GM21515 (cell line): ENCODE measurements around the gene MGMT.

Source experiments
- ATAC-seq: cut with Tn5 transposase; IDR thresholded peaks from one replicate; pipeline ENCODE4 v1.9.1; 2021; ENCODE audit not compliant: unreplicated experiment

Gene MGMT

DNA sequence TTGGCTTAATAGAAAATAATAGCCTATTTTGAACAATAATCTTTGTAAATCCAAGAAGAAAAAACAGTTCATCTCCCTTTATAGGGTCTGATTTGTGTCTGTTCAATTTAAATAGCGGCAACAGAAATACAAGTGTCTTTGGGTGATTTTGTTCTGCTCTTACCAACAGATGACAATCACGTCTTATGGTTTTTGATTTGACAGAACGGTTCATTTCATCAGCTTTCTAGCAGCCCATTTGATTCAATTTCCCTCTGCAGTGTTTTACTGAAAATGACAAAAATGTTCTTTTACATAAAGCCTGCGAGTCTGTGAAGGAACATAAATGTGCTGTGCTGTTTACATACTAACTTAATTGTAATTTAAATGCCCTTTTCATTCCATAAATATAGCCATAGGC is 180.5 kb downstream of the MGMT start:
- no peak for ATAC-seq

DNA sequence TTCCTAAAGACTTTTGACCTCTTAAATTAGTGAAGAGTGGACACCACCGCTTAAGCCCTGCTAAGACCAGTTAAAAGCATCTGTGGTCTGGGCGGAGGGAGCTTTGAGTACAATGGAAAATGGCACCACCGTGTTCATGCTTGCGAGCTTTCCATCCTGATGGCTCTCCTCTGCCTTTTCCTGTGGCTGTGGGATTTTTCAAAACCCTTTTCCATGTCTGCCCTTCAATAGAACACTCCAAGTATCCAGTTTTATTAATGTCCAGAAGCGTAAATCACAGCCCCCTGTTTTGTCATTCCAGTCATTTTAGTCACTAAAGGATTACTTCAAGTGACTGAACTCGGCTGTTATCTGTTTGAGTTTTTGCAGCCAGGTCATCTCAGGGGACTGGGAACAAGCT is 181.8 kb downstream of the MGMT start:
- no peak for ATAC-seq

DNA sequence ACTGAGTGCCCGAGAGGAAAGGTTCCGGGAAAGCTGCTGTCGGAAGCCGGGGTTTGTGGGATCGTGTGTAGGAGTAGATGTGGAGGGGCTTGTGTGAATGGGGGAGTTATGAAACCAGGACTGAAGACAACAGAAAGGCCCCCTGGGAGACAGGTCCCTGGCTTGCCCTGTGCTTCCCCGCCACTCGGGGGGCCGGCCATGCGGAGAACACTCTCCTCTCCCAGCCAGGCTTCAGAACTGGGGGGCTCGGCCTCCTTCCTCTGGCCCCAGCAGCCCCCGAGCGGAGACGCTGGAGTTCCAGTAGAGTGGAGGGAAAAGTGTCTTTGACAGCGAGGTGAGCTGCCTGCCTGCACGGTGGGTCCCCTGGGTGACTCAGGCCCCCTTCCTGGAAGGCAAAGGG is 185.0 kb downstream of the MGMT start:
- ATAC-seq = no peak

DNA sequence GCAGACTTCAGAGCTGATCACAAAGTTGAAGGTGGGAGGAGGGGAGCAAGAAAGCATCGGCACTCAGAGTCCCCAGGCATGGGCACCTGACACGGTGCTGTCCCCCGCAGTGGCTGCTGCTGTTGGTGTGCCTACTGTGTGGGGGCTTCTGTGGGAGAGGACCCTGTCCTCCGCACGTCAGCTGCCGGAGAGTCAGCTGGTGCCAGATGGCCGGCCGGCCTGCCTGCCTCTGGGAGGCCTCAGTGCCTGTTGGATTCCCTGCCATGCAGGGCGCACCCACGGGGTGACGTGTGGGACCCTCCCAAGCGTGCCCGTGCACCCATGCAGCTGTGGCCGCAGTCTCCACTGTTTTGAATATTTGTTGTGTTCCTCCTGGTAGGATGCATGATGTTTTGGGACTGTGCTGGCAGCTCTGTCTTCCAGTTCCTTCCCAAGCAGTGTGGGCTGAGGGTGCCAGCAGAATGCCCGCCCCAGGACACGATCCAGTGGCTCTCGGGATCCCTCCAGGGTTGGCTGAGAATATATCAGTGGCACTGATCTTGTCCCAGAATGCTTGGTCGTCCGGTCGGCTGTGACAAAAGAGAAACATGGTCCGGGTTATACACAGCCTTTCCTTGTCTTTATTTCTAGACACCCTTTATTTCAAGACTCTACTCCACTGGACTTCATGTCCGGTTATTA is 185.6 kb downstream of the MGMT start:
- ATAC-seq = no peak

DNA sequence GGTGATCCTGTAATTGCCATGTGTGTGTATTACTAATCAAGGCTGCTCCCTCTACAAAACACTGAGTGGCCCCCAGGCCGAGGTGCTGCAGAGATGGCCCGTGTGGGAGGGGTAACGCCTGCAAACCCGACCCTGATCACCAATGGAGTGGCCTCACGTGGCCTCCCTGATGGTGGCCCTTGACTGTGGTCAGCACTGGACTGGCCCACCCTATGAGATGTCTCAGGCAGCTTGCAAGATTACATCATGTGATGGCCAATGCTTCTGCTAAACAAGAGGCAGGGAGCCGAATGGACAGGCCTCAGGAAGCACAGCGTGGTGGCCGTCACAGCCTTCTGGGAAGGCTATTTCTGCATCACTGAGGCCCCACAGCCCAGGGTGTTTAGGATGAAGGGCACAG is 186.4 kb downstream of the MGMT start:
- ATAC-seq = no peak

DNA sequence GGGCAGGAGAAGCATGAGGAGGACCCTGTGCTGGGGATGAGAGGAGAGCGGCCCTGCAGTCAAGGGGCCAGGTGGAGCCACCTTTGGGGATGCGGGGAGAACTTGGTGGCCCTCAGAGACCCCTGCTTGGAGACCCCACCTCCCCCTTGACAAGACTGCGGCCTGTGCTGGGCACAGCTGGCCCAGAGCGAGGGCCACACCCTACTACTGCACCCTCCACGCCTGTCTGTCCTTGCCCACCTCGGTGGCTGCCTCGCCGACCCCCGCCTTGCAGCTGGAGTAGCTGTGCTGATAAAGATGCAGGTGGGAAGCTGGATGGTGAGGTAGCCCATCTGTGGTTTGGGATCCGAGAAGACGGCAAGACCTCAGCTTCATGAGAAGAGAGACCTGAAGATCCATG is 186.8 kb downstream of the MGMT start:
- no peak for ATAC-seq

DNA sequence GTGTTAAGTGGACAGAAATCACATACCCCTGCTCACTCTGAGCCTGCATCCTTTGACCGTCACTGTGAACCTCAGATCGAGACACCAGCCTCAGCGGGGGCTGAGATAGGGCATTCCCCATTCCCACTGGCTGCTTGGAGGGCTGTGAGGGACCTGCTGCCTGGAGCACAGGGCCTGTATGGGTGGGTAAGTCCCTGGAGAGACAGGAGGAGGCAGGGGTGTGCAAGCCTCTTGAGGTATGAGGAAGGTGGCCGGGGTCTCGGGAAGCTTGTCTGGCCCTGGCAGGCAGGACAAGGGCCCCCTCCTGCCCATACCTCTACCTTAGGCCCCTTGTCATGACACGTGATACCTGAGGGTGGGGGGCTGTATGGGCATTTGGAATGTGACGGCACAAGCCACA is 187.4 kb downstream of the MGMT start:
- no peak for ATAC-seq

DNA sequence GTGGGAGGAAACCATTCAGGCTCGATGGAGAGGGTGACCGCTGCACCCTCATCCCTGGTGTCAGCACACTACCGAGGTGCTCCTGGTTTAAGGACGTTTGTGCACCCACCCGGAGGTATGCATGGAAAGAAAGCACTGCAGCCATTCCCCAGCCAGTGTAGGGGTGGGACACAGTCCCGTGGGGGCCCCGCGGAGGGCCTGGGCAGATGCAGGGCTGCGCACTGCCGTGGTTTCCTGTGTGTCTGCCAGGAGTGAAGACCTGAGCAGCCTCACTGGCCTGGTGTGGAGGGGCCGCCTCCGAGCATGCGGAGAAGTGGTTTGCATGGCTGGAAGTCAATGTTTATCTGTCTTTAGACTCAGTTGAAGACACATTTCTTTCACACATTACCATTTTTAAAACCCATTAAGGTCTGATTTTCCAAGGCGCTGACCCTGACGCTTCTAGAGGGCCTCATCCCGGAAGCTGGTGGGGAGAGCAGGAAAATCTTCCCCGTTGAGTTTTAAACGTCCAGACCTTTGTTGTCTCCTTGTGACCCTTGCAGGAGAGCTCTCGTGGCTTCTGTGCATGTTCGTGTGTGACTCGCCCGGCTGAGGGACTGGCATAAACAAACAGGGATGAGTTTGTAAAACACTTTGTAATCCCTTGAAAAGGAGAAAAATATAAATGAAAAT is 188.1 kb downstream of the MGMT start:
- ATAC-seq = no peak

DNA sequence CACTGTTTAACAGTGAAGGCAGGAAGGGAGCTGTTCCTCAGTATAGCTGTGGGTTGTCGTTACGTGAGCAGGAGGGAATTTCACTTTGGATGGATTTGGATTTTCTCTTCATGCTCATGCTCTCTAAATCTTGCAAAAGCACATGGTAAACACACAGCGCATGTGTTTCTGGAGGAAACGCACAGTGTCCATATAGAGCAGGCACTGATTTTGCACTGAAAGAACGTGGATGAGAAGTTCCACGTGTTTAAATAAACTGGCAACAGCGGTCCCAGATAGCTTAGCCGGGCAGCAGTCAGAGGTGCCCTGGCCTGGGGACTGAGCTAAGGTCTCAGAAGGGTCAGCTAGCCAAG is 188.6 kb downstream of the MGMT start:
- ATAC-seq = no peak

DNA sequence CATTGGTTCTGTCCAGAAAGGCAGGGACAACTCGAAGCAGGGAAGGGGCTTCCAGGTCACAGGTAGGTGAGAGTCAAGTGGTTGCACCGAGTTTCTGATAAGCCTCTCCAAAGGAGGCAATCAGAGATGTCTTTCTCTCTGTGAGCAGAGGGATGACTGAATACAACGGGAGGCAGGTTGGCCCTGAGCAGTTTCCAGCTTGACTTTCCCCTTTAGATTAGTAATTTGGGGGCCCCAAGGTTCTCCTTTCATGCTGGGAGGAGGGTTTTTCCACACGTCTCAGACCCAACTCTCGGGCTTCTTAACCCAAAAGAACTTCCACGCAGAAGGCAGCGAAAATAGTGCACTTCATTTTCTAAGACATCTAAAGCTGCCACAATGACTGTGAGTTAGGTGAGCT is 189.6 kb downstream of the MGMT start:
- no peak for ATAC-seq

DNA sequence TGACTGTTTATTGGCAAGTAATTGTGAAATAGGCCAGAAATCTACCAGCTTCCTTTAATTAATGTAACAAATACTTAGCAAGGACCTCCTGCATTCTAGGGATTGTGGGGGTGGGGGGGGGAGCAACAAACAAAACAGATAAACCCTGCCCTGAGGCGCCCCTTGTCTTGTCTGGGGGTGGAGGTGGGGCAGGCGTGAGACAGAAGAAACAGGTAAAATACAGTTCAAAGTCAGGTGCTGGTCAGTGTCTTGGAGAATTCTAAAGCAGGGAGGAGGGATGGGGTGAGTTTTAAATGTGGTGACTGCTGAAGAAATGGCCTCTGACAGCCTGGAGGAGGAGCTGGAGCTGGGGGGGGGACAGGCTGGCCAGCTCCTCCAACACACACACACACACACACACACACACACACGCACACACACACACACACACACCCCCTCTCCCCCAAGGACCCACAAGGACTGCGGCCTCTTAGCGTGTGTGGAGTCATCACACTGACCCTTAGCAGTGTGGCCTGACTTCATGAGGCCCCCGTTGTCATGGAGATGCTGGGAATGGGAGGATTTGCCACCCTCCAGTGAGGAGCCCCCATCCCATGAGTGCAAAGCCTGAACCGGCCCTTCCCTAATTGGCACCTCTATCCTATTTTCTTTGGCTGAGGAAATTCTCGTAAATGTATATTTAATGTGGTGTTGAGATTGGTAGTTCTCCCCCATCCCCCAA is 190.4 kb downstream of the MGMT start:
- no peak for ATAC-seq

DNA sequence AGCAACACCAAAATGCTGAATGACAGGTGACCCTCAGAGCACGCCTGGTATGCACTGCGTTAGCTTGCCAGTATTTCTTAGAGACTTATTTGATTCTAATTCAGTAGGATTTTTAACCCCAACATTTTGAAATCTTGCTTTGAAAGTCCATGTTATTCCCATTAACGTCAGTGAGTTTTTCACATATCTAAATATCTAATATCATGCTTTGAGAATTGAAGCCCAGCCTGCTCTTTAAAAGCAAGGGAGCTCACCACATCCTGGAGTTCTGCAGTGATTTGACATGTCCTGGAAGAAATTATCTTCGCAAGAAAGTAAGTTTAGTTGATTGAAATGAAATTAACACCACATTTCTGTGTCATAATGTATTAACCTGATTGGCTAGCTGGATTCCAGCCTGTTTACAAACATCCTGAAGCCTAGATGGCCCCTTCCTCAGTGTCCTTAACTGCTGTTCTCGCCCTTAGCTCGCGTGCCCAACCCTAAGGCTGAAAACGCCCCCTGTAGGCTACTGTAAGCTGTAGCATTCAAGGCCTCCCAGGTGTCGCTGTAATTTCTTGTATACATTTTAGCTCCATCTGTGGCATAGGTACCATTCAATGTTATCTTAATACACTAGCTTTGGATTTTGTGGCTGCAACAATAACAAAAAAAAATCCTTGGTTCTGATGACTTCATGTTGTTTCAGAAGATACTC is 191.5 kb downstream of the MGMT start:
- no peak for ATAC-seq

DNA sequence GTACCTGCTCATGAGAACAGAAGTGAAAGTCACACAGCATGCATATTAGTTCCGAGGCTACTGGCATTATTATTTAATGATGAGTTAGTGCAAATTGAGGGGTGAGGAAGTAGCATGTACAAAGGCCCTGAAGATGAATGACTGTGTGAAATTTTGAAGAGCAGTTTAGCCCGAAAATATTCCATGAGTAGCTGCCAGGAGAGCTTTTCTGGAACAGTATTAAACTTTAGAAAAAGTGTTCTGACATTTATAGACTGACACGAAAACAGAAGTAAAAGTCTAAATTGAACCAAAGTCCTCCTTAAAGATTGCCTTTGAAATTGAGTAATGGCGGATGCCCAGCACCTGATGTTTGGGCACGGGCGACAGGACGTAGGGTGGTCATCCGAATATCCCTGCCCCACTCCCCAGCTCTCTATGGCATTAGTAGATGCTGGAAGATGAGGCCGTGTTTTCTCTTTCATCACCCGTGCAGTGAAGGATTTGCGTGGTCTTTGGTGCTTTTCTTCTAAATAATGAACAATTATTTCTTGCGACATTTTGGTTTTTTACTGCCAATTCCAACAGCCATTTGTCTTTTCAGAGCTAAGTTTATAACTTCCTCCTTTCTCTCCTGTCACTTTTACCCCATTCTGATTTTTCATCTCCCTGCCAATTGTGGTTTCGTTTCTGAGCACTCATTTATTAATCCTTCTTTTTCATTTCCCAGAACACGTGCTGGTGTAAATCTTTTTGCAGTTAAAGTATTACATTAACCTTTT is 192.6 kb downstream of the MGMT start:
- no peak for ATAC-seq

DNA sequence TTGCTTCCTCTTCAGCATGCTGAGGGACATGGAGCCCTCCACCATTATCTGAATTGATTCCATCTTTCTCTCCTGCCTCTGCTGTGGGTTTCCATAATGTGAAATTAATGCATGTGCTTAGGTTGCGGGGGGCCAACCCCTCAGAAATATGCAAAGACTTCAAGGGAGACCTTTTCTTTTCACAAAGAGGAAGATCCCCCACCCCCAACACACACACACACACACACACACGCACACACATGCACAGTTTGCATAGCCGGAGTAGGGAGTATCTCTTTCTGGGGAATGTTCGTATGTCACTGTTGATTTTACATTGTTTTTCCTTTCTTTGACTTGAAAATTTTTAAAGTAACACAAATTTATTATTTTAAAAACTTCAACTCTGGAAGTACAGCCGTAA is 193.5 kb downstream of the MGMT start:
- no peak for ATAC-seq

DNA sequence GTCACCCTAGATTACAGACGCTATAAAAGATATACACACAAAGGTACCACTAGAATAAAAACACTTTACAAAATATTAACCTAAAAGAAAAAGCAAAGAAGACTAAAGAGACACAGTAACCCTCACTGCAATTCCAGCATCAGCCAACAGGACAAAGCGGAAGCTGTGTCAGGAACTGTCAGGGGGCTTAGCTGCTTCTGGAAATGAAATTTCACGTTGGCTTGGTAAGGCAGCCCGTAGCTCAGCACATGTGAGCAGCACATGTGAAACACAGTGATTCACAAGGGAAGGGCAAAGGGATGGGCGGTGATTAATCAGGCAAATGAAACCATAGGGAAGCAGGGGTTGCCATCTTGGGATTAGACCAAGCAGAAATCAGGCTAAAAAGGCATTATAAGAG is 195.4 kb downstream of the MGMT start:
- ATAC-seq = no peak

DNA sequence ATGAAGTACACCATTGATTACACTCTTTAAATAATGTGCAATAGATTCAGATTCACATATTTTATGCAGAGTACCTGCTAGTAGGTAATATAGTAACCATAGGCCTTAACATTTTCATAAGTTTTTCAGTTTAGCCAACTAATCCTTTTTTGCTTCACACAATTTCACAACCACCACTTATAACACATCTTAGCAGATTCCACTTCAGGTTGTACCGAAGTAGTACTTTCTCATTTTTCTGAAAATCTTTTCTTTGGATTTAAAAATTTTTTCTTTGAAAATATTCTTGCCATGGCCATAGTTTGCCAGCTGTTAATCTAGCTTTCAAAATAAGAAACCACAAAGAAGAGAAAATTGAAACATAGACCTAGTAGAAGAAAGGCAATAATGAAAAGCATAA is 203.1 kb downstream of the MGMT start:
- no peak for ATAC-seq

DNA sequence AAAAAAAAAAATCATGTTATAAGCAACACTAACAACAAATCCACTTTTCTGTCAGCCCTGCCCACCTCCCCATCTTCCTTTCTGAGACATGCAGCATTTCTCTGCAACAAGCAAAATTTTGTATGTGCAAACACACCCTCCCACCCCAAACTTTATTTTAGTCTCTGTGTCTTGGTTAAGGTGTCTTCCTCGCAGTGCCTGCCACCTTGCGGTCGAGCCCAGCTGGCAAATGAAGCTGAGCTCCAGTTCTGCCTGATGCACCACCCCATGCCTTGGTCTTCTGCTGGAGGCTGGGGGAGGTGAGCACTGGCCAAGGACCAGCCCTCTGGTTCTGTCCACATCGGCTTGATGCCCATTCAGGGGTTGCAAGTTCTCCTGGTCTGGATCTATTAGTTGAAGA is 206.3 kb downstream of the MGMT start:
- ATAC-seq = no peak

DNA sequence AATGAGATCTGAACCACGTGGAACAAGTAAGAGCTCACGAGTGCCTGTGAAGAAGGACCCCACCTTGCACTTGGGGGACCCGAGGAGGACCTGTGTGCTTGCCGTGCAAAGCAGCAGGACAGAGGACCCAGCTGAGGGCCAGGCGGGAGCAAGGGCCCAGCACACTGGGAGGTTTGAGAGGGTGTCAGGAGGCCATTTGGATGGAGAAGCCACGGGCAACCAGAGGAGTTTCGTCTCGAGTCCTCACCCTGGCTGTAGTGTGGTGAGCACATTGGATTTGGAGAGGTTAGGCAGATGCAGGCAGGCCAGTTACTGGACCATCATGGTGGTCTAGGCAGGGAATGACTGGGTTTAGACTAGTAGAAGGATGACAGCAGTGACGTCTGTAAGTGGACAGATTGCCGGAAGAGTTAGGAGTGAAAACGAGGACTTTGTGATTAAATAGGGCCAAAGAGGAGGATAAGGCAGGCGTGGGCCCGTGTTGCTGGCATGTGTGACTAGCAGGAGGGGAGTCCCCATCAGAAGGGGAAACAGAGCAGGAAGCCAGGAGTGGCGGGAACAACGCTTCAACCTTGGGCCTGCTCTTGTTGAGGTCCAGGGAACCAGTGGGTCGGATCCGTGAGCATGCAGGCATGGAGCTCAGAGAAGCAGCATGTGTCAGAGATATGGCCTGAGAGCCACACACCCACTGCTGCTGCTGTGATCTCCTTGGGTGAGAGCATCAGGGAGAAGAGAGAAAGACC is 208.2 kb downstream of the MGMT start:
- no peak for ATAC-seq

DNA sequence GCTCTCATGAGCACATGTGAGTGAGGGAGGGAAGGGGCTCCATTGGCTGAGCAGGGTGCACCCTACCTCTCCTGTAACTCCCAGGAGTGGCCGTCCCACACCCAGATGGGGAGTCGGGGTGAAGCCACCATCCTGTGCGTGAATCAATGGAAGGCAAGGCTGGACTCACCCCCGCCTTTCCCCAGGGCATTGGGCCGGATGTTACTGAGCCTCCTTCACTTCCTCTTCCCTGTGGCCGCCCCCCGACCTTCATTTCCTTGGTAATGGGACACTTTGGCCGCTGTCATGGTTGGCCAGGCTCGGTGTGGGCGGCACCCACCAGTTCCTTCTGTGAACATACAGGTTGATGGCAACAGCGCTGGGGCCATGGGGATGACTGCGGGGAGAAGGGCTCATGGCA is 209.0 kb downstream of the MGMT start:
- no peak for ATAC-seq

DNA sequence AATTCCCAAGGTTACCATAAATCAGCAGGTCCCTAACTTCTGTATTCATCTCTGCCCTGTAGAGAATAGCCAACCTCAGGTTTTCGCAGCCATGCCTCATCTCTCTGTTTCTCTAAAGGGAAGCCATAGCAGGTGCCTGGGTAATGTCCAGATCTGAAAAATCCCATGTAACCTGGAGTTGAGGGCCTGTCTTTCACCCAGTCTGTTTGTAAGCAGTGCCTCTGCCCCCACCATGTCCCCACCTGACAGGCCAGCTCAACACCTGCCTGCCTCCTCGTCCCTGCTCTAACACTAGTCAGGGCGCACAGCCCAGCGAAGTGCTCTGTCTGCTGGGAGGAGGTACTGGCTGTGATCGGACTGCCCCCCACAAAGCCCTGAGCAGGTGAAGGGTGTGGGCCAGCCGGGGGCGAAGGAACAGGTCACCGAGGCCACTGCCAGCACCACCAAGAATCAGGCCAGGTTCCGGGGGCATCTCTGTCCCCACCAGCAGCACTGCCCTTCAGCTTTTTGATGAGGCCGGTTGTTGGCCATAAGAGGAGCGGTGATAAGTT is 210.4 kb downstream of the MGMT start:
- ATAC-seq = no peak
